ENCODE measurements around the gene ZFP36L1. TPM values are rescaled to one million over a fixed set of nuclear protein-coding genes. Genes with fewer than 3 reads are reported as not detected.

The ZFP36L1 gene
- total RNA-seq, 1 donor from 2014 or later = 144 TPM

DNA sequence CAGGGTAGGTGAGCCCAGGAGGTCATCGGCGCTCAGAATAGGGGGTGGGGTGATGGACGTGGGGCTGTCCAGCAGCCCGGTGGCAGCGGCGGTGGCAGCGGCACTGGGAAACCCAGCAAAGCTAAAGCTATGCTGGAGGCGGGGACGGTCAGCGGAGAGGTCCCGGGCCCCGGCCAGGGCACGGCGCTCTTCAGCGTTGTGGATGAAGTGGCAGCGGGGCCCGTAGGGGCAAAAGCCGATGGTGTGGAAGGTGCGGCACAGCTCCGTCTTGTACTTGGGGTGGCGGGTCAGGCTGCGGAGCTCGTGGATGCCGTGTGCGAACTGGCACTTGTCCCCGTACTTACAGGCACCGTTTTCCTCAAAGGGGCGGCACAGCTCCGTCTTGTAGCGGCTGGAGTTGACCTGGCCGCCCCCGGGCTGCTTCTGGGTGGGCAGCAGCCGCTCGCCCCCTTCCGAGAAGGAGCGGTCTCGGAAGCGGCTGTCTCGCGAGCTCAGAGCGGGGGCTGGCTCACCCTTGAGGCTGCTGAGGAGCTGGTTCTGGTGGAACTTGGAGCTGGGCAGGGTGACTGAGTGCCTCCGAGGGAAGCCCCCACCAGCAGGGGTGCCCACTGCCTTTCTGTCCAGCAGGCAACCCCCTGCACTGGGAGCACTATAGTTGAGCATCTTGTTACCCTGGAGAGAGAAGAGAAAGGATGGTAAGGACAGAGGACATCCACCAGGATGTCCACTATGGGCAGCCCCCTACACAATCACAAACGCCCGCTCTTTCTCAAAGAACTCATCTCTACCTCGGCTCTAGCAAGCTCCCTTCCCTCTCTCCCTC, 2.8 kb downstream of the ZFP36L1 start:
- Histone ChIP-seq H3K4me3 (ENCODE audit: low read depth, low read length) (peak overlapping the region; percentile 71), H3K36me3 (ENCODE audit: control insufficient read depth, insufficient read depth, low read length) (peaks cover 16% of the 10 kb centered on the region), H3K27me3 (ENCODE audit: control insufficient read depth, insufficient read depth, low read length) (no peaks in the 10 kb centered on the region)
- no peak for DNase-seq (ENCODE audit: low read depth)
- TF ChIP-seq, protein P1, sequence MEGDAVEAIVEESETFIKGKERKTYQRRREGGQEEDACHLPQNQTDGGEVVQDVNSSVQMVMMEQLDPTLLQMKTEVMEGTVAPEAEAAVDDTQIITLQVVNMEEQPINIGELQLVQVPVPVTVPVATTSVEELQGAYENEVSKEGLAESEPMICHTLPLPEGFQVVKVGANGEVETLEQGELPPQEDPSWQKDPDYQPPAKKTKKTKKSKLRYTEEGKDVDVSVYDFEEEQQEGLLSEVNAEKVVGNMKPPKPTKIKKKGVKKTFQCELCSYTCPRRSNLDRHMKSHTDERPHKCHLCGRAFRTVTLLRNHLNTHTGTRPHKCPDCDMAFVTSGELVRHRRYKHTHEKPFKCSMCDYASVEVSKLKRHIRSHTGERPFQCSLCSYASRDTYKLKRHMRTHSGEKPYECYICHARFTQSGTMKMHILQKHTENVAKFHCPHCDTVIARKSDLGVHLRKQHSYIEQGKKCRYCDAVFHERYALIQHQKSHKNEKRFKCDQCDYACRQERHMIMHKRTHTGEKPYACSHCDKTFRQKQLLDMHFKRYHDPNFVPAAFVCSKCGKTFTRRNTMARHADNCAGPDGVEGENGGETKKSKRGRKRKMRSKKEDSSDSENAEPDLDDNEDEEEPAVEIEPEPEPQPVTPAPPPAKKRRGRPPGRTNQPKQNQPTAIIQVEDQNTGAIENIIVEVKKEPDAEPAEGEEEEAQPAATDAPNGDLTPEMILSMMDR (IDR thresholded peaks at IDR 0.05; ENCODE audit: insufficient read depth, low read length, poor library complexity, severe bottlenecking) = no peak

DNA sequence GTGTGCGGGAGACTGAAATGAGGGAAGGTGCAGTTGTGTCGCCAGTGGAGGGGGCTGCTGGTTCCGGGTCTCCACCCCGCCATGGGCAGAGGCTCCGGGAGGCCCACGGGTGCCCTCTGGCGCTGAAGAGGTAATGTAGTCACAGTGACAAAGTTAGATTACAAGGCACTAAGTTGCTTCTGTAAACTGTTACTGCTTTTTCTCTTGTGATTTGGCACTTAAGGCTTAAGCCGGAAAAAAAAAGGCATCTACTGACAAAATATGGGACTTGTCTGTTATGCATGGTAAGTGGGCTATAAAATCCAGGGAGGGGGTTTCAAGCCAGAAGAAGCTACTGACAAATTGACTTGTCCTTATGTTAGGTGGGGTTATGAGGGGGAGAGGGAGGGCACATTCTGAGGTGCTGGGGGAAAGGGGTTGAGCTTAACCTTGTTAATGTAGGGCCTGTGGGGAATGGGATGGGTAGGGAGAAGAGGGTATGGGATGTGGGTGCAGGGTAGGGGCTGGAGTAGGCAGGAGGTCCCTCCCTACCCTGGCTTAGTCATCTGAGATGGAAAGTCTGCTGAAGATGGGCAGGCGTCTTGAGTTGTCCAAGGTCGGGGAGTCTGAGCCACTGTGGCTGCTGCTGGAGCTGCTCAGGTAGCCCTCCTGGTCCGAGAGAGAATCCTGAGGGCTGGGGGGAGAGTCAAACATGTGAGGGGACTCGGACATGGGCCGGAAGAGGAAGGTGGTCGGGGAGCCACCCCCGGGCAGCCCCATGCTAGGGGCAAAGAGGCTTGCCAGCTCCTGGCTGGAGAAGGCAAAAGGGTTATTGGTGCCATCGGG, 3.7 kb downstream of the ZFP36L1 start:
- H3K4me3 ChIP-seq (ENCODE audit: low read depth, low read length) = peak overlapping the region; percentile 71
- TF ChIP-seq, protein P1 (IDR thresholded peaks at IDR 0.05; ENCODE audit: insufficient read depth, low read length, poor library complexity, severe bottlenecking) = peak; percentile 57
- no peaks in the 10 kb centered on the region for H3K27me3 ChIP-seq (ENCODE audit: control insufficient read depth, insufficient read depth, low read length)
- no peak for DNase-seq (ENCODE audit: low read depth)
- H3K36me3 ChIP-seq (ENCODE audit: control insufficient read depth, insufficient read depth, low read length) = peaks cover 16% of the 10 kb centered on the region

DNA sequence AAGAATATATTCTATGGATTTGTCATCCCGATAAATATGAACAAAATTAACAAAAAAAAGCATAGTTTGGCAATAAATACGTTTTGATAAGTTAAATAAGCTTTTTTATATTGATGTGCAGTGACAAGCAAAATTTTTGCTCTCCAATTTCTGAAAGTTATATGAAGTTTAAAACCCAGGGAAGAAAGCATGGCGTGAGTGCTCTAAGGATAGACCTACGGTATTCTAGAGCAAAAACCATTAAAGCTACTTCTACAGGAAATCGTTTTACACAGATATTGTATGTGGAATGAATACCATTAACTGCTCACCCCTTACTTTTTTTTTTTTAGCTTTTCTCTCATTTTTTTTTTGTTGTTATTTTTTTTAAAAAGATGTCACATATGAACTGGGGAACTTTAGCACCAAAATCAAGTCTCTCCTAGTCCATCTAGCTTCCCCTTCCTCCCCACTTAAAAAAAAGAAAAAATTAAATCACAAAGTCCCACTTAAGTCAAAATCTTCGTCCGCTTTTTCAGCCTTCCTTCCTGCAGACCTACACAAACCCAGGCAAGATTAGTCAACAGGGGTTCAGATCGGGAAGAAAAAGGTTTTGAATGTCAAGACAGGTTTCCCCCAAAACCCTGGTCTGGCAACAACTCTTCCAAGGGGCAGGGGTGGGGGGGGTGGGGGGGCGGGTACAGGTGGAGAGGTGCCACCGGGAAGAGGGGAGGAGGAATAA, 4.4 kb downstream of the ZFP36L1 start:
- TF ChIP-seq, protein P1 (IDR thresholded peaks at IDR 0.05; ENCODE audit: insufficient read depth, low read length, poor library complexity, severe bottlenecking) = no peak
- peak overlapping the region; percentile 71 for H3K4me3 ChIP-seq (ENCODE audit: low read depth, low read length)
- peaks cover 16% of the 10 kb centered on the region for H3K36me3 ChIP-seq (ENCODE audit: control insufficient read depth, insufficient read depth, low read length)
- DNase-seq (ENCODE audit: low read depth) = no peak
- H3K27me3 ChIP-seq (ENCODE audit: control insufficient read depth, insufficient read depth, low read length) = no peaks in the 10 kb centered on the region

DNA sequence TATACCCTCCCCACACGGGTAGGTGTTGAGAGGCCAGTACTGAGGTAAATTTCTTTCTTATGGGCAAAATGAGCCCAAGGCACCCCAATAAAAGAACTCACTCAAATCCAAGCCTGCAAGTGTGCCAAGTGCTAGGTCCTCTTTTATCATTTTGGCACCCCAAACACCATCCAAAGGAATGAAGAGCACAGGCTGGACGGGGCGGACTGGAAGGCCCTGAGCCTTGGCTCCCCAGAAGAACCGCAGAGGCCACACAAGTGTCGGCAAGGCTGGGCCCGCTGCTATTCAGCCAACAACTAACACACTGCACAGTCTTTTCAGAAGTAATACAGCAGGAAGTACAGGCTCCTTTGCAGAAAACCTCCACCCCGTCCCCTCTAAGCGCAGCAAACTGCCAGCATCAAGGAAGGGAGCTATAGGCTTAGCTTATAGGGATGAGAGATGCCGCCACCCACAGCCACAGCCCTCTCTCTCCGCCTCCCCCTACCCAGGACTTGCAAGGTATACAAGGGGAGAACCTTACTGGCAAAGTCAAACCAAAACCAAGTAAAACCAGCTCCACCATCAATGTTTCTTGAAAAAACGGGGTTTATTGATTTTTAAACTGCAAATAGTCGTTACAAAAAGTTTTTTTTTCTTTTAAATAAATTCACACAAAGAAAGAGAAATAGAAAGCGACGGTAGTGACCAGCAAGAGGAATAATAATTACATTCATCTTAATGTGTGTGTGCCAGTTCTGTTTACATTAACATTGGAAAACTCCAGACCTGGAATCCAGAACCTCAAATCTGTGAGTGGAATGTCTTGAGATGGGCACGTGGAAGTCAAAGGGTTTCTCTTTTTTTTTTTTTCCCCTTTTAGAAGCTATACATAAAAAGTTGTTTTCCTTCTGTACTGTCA, 5.5 kb downstream of the ZFP36L1 start:
- Histone ChIP-seq H3K27me3 (ENCODE audit: control insufficient read depth, insufficient read depth, low read length) (no peaks in the 10 kb centered on the region), H3K4me3 (ENCODE audit: low read depth, low read length) (peak overlapping the region; percentile 31), H3K36me3 (ENCODE audit: control insufficient read depth, insufficient read depth, low read length) (peaks cover 16% of the 10 kb centered on the region)
- TF ChIP-seq, protein P1 (IDR thresholded peaks at IDR 0.05; ENCODE audit: insufficient read depth, low read length, poor library complexity, severe bottlenecking) = no peak
- DNase-seq (ENCODE audit: low read depth) = no peak

DNA sequence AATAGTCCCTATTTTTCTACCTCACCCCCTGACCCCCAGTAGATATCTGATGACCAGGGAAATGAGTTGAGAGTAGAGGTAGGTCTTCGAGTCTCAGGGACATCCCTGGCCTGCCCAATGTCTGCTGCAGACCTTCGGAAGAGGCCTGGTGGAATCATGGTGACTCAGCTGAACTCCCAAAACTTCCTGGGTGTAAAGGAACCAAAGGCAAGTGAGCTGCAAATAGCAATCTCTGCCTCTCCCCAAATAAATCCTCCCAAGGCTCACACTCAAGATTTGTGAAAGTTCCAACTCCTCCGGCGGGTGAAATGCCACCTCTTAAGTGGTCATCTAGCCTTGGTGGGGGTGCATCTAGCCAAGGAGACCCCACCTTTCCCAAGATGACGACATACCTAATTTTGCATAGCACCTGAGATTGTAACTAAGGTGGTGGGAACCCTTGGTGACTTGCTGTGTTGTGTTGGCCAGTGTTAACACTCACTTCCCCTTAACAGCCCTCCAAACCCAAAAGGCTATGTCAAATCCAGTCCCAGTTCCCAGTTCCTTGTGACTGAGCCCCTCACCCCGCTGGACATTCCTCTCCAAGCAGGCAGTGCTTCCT, 6.3 kb downstream of the ZFP36L1 start:
- TF ChIP-seq, protein P1 (IDR thresholded peaks at IDR 0.05; ENCODE audit: insufficient read depth, low read length, poor library complexity, severe bottlenecking) = no peak
- DNase-seq (ENCODE audit: low read depth) = no peak
- H3K36me3 ChIP-seq (ENCODE audit: control insufficient read depth, insufficient read depth, low read length) = peaks cover 13% of the 10 kb centered on the region
- no peaks in the 10 kb centered on the region for H3K27me3 ChIP-seq (ENCODE audit: control insufficient read depth, insufficient read depth, low read length)
- H3K4me3 ChIP-seq (ENCODE audit: low read depth, low read length) = peak overlapping the region; percentile 31
